ENCODE measurements around the gene DNMT1. TPM values are rescaled to one million over a fixed set of nuclear protein-coding genes. Genes with fewer than 3 reads are reported as not detected.

DNMT1 gene
- total RNA-seq, 2 donors from 2014 or later = 204 to 229 TPM

GRCh38 chr19:10163536-10163935, 31.2 kb downstream of the DNMT1 start:
- Mint-ChIP-seq H3K27me3 (no peaks in the 10 kb centered on the region), H3K4me1 (peaks cover 2% of the 10 kb centered on the region), H3K4me3 (no peak overlapping the region), H3K27ac (no peak overlapping the region), H3K36me3 (ENCODE audit: low read depth) (peaks cover 4% of the 10 kb centered on the region)
- DNase-seq (no peak), ATAC-seq (no peak)
- H3K9me3 ChIP-seq (ENCODE audit: control insufficient read depth, low read length, poor library complexity, severe bottlenecking) = no peaks in the 10 kb centered on the region

GRCh38 chr19:10159610-10160009, 35.1 kb downstream of the DNMT1 start:
- no peak for ATAC-seq

GRCh38 chr19:10158485-10158884, 36.3 kb downstream of the DNMT1 start:
- Mint-ChIP-seq H3K4me3 (no peak overlapping the region), H3K27me3 (no peaks in the 10 kb centered on the region), H3K36me3 (ENCODE audit: low read depth) (peaks cover 12% of the 10 kb centered on the region), H3K4me1 (no peaks in the 10 kb centered on the region), H3K27ac (no peak overlapping the region)
- DNase-seq (no peak), ATAC-seq (no peak)
- H3K9me3 ChIP-seq (ENCODE audit: control insufficient read depth, low read length, poor library complexity, severe bottlenecking) = no peaks in the 10 kb centered on the region

More at GRCh38 chr19:10159610-10160009, 35.1 kb downstream of the DNMT1 start:
- Mint-ChIP-seq H3K4me1 (no peaks in the 10 kb centered on the region), H3K36me3 (ENCODE audit: low read depth) (peaks cover 7% of the 10 kb centered on the region), H3K27me3 (no peaks in the 10 kb centered on the region), H3K4me3 (no peak overlapping the region), H3K27ac (no peak overlapping the region)
- DNase-seq = no peak
- no peaks in the 10 kb centered on the region for H3K9me3 ChIP-seq (ENCODE audit: control insufficient read depth, low read length, poor library complexity, severe bottlenecking)

GRCh38 chr19:10158071-10158470, 36.7 kb downstream of the DNMT1 start:
- DNase-seq = no peak
- Mint-ChIP-seq H3K4me1 (no peaks in the 10 kb centered on the region), H3K27ac (peak overlapping the region; percentile 59), H3K27me3 (no peaks in the 10 kb centered on the region), H3K4me3 (no peak overlapping the region), H3K36me3 (ENCODE audit: low read depth) (peaks cover 12% of the 10 kb centered on the region)
- no peaks in the 10 kb centered on the region for H3K9me3 ChIP-seq (ENCODE audit: control insufficient read depth, low read length, poor library complexity, severe bottlenecking)
- ATAC-seq = no peak

- ATAC-seq = no peak
These were observed 38.9 kb downstream of the DNMT1 start for GRCh38 chr19:10155839-10156238.

GRCh38 chr19:10152100-10152499, 42.7 kb downstream of the DNMT1 start:
- H3K27me3 Mint-ChIP-seq = no peaks in the 10 kb centered on the region
- ATAC-seq (no peak), DNase-seq (no peak)
- no peak overlapping the region for H3K4me3 Mint-ChIP-seq
- no peak overlapping the region for H3K27ac Mint-ChIP-seq
- H3K4me1 Mint-ChIP-seq = peaks cover 3% of the 10 kb centered on the region
- peaks cover 14% of the 10 kb centered on the region for H3K36me3 Mint-ChIP-seq (ENCODE audit: low read depth)
- no peaks in the 10 kb centered on the region for H3K9me3 ChIP-seq (ENCODE audit: control insufficient read depth, low read length, poor library complexity, severe bottlenecking)

More at GRCh38 chr19:10155839-10156238, 38.9 kb downstream of the DNMT1 start:
- Mint-ChIP-seq H3K27ac (no peak overlapping the region), H3K36me3 (ENCODE audit: low read depth) (peaks cover 12% of the 10 kb centered on the region), H3K4me1 (no peaks in the 10 kb centered on the region), H3K27me3 (no peaks in the 10 kb centered on the region), H3K4me3 (no peak overlapping the region)
- H3K9me3 ChIP-seq (ENCODE audit: control insufficient read depth, low read length, poor library complexity, severe bottlenecking) = no peaks in the 10 kb centered on the region
- no peak for DNase-seq

GRCh38 chr19:10151521-10151920, 43.2 kb downstream of the DNMT1 start:
- ATAC-seq (no peak), DNase-seq (no peak)
- Mint-ChIP-seq H3K4me3 (no peak overlapping the region), H3K4me1 (peaks cover 4% of the 10 kb centered on the region), H3K36me3 (ENCODE audit: low read depth) (peaks cover 14% of the 10 kb centered on the region), H3K27me3 (no peaks in the 10 kb centered on the region), H3K27ac (no peak overlapping the region)
- H3K9me3 ChIP-seq (ENCODE audit: control insufficient read depth, low read length, poor library complexity, severe bottlenecking) = no peaks in the 10 kb centered on the region

- no peak overlapping the region for H3K27ac Mint-ChIP-seq
- no peaks in the 10 kb centered on the region for H3K27me3 Mint-ChIP-seq
- DNase-seq (no peak), ATAC-seq (no peak)
- H3K36me3 Mint-ChIP-seq (ENCODE audit: low read depth) = peaks cover 11% of the 10 kb centered on the region
- no peaks in the 10 kb centered on the region for H3K9me3 ChIP-seq (ENCODE audit: control insufficient read depth, low read length, poor library complexity, severe bottlenecking)
- H3K4me1 Mint-ChIP-seq = peaks cover 10% of the 10 kb centered on the region
- H3K4me3 Mint-ChIP-seq = no peak overlapping the region
These were observed 45.3 kb downstream of the DNMT1 start for GRCh38 chr19:10149427-10149826.

GRCh38 chr19:10146142-10146541, 48.6 kb downstream of the DNMT1 start:
- no peak overlapping the region for H3K4me3 Mint-ChIP-seq
- no peak for ATAC-seq
- H3K4me1 Mint-ChIP-seq = peaks cover 24% of the 10 kb centered on the region
- H3K27ac Mint-ChIP-seq = peak overlapping the region; percentile 92
- DNase-seq = no peak
- H3K36me3 Mint-ChIP-seq (ENCODE audit: low read depth) = peaks cover 6% of the 10 kb centered on the region
- no peaks in the 10 kb centered on the region for H3K27me3 Mint-ChIP-seq
- no peaks in the 10 kb centered on the region for H3K9me3 ChIP-seq (ENCODE audit: control insufficient read depth, low read length, poor library complexity, severe bottlenecking)

- Mint-ChIP-seq H3K4me1 (peaks cover 21% of the 10 kb centered on the region), H3K36me3 (ENCODE audit: low read depth) (peaks cover 5% of the 10 kb centered on the region), H3K4me3 (no peak overlapping the region), H3K27me3 (no peaks in the 10 kb centered on the region), H3K27ac (peak overlapping the region; percentile 92)
- DNase-seq (no peak), ATAC-seq (no peak)
- H3K9me3 ChIP-seq (ENCODE audit: control insufficient read depth, low read length, poor library complexity, severe bottlenecking) = no peaks in the 10 kb centered on the region
These were observed 49.7 kb downstream of the DNMT1 start for GRCh38 chr19:10145031-10145430.

- Mint-ChIP-seq H3K27me3 (no peaks in the 10 kb centered on the region), H3K36me3 (ENCODE audit: low read depth) (peaks cover 5% of the 10 kb centered on the region), H3K4me1 (peaks cover 23% of the 10 kb centered on the region), H3K27ac (peak overlapping the region; percentile 92), H3K4me3 (peak overlapping the region; percentile 9)
- no peaks in the 10 kb centered on the region for H3K9me3 ChIP-seq (ENCODE audit: control insufficient read depth, low read length, poor library complexity, severe bottlenecking)
- DNase-seq (no peak), ATAC-seq (no peak)
These were observed 50.4 kb downstream of the DNMT1 start for GRCh38 chr19:10144361-10144760.

- no peak for ATAC-seq
- Mint-ChIP-seq H3K4me3 (peak overlapping the region; percentile 26), H3K36me3 (ENCODE audit: low read depth) (peaks cover 4% of the 10 kb centered on the region), H3K27me3 (no peaks in the 10 kb centered on the region), H3K4me1 (peaks cover 25% of the 10 kb centered on the region), H3K27ac (peak overlapping the region; percentile 92)
- DNase-seq = no peak
- no peaks in the 10 kb centered on the region for H3K9me3 ChIP-seq (ENCODE audit: control insufficient read depth, low read length, poor library complexity, severe bottlenecking)
These were observed 51.1 kb downstream of the DNMT1 start for GRCh38 chr19:10143681-10144080.

- peak; percentile 31 to 35 (median 34) for DNase-seq
- Mint-ChIP-seq H3K27me3 (no peaks in the 10 kb centered on the region), H3K4me1 (peaks cover 25% of the 10 kb centered on the region), H3K4me3 (peak overlapping the region; percentile 70), H3K27ac (peak overlapping the region; percentile 92), H3K36me3 (ENCODE audit: low read depth) (peaks cover 2% of the 10 kb centered on the region)
- H3K9me3 ChIP-seq (ENCODE audit: control insufficient read depth, low read length, poor library complexity, severe bottlenecking) = no peaks in the 10 kb centered on the region
- peak; percentile 97 for ATAC-seq
These were observed 51.9 kb downstream of the DNMT1 start for GRCh38 chr19:10142701-10143375.

GRCh38 chr19:10141973-10142372, 52.8 kb downstream of the DNMT1 start:
- Mint-ChIP-seq H3K4me3 (peak overlapping the region; percentile 70), H3K27me3 (no peaks in the 10 kb centered on the region), H3K27ac (peak overlapping the region; percentile 92)

More at GRCh38 chr19:10141973-10142372, 52.8 kb downstream of the DNMT1 start:
- Mint-ChIP-seq H3K4me1 (peaks cover 25% of the 10 kb centered on the region), H3K36me3 (ENCODE audit: low read depth) (peaks cover 3% of the 10 kb centered on the region)
- H3K9me3 ChIP-seq (ENCODE audit: control insufficient read depth, low read length, poor library complexity, severe bottlenecking) = no peaks in the 10 kb centered on the region
- DNase-seq = no peak
- no peak for ATAC-seq
